GM12878 (cell line): Measurements from ENCODE around the gene SLIT1. TPM values are rescaled to one million over a fixed set of nuclear protein-coding genes. Genes with fewer than 3 reads are reported as not detected.

Source experiments
- ATAC-seq: fragments of 200-7000 bp; cut with Tn5 transposase; 3 replicates; pipeline ENCODE4 v1.9.1; 2020; ENCODE audit warnings: mild to moderate bottlenecking, moderate library complexity
- BruUV-seq: library from RNA; stranded (reverse); fragments of 400-500 nt; replicated peaks from 2 replicates; lab custom pipeline; 2021; lab: Mats Ljungman, UMichigan
- CTCF ChIA-PET: fragments of 300-600 bp; sonication (Branson Sonifier 250); formaldehyde crosslinking; extraction: SDS; loops from one replicate; lab custom pipeline; 2021; ENCODE audit warnings: inconsistent platforms; lab: Yijun Ruan, JAX
- POLR2A ChIA-PET: fragments of 350-600 bp; formaldehyde crosslinking; extraction: SDS; loops from one replicate; lab custom pipeline; 2021; ENCODE audit warnings: inconsistent platforms; lab: Charles Lee
- RAD21 ChIA-PET: fragments of 300-600 bp; sonication (Branson Sonifier 250); formaldehyde crosslinking; loops from one replicate; lab custom pipeline; 2023; ENCODE audit warnings: antibody characterized with exemption; ENCODE audit not compliant: unreplicated experiment; lab: Charles Lee
- SMC1A ChIA-PET: fragments of 300-600 bp; sonication (Branson Sonifier 250); formaldehyde crosslinking; loops from one replicate; lab custom pipeline; 2023; ENCODE audit not compliant: unreplicated experiment, uncharacterized antibody; lab: Charles Lee
- DNase-seq: peaks from one replicate; pipeline ENCODE4 v3.0.0-alpha.2; 2011; ENCODE audit warnings: low read depth, low spot score
- FAIRE-seq: peaks from 3 replicates; lab custom pipeline; 2011; peaks lifted over from hg19 to GRCh38; lab: Jason Lieb, UNC
- H2AFZ ChIP-seq: 2 replicates; pipeline ENCODE4 v1.6.0; 2011; ENCODE audit warnings: low read depth, low read length, control low read depth; ENCODE audit not compliant: control insufficient read depth
- H3K27ac ChIP-seq: 2 replicates; pipeline ENCODE4 v1.5.1; 2011; ENCODE audit warnings: control low read depth; ENCODE audit not compliant: control insufficient read depth, insufficient read depth
- H3K27me3 ChIP-seq, 2 experiments: replicated peaks in 1 of 2; 2 replicates each; pipeline versions ENCODE4 v1.6.0 to v1.6.1; 2011; ENCODE audit warnings: low read length in 1 of 2; ENCODE audit not compliant: control insufficient read depth in 2 of 2, insufficient read depth in 2 of 2
- H3K36me3 ChIP-seq, 2 experiments: 2 replicates each; pipeline ENCODE4 v1.5.1; 2011; ENCODE audit warnings: low read length in 1 of 2; ENCODE audit not compliant: control insufficient read depth in 2 of 2, insufficient read depth in 2 of 2
- H3K4me1 ChIP-seq: 2 replicates; pipeline ENCODE4 v1.6.1; 2011; ENCODE audit warnings: mild to moderate bottlenecking, low read length, moderate library complexity, mixed read lengths; ENCODE audit not compliant: control insufficient read depth, insufficient read depth
- H3K4me2 ChIP-seq: 2 replicates; pipeline ENCODE4 v1.6.0; 2011; ENCODE audit warnings: control low read depth; ENCODE audit not compliant: control insufficient read depth, insufficient read depth
- H3K4me3 ChIP-seq: fragments of 200-600 bp; sonication (generic); 2 replicates; pipeline ENCODE4 v1.5.1; 2016
- H3K79me2 ChIP-seq: 2 replicates; pipeline ENCODE4 v1.6.0; 2011; ENCODE audit warnings: low read length; ENCODE audit not compliant: control insufficient read depth, insufficient read depth
- H3K9ac ChIP-seq: 2 replicates; pipeline ENCODE4 v1.8.0; 2011; ENCODE audit warnings: low read length, control low read depth, mixed read lengths; ENCODE audit not compliant: control insufficient read depth, insufficient read depth
- H3K9me3 ChIP-seq: replicated peaks from 3 replicates; pipeline ENCODE4 v1.5.1; 2011; ENCODE audit warnings: mild to moderate bottlenecking, low read length; ENCODE audit not compliant: control insufficient read depth, insufficient read depth
- H4K20me1 ChIP-seq: 2 replicates; pipeline ENCODE4 v1.6.0; 2011; ENCODE audit not compliant: control insufficient read depth, insufficient read depth
- BCL11A ChIP-seq: IDR thresholded peaks from 2 replicates; pipeline ENCODE4 v1.6.1; 2011; ENCODE audit warnings: low read depth, low read length
- BHLHE40 ChIP-seq, 2 experiments: fragments of 450-650 bp in 1 of 2; IDR thresholded peaks; 2 replicates each; pipeline ENCODE4 v1.6.1; 2011 to 2017; ENCODE audit warnings: low read depth in 2 of 2, borderline replicate concordance in 1 of 2, improper control_type of control experiment in 1 of 2, low read length in 1 of 2, mild to moderate bottlenecking in 1 of 2
- CBFB ChIP-seq: IDR thresholded peaks from 2 replicates; pipeline ENCODE4 v1.6.1; 2016; ENCODE audit warnings: antibody characterized with exemption, low read depth
- CBX3 ChIP-seq: fragments of 200-600 bp; sonication (generic); IDR thresholded peaks from 2 replicates; pipeline ENCODE4 v1.6.1; 2016; ENCODE audit warnings: low read depth, borderline replicate concordance
- CEBPB ChIP-seq, 2 experiments: fragments of 150-350 bp in 1 of 2; IDR thresholded peaks; 2 replicates each; pipeline ENCODE4 v1.6.1; 2012 to 2014; ENCODE audit warnings: low read depth in 2 of 2, low read length in 2 of 2, borderline replicate concordance in 1 of 2, inconsistent platforms in 1 of 2
- FOXK2 ChIP-seq: fragments of 450-650 bp; IDR thresholded peaks from 2 replicates; pipeline ENCODE4 v1.6.1; 2017; ENCODE audit warnings: mild to moderate bottlenecking, moderate library complexity
- HDGF ChIP-seq: fragments of 450-650 bp; IDR thresholded peaks from 2 replicates; pipeline ENCODE4 v1.6.1; 2016; ENCODE audit warnings: antibody characterized with exemption
- RELA ChIP-seq: fragments of 450-650 bp; IDR thresholded peaks from 2 replicates; pipeline ENCODE4 v1.8.0; 2014; ENCODE audit warnings: borderline replicate concordance; ENCODE audit not compliant: partially characterized antibody
- SIX5 ChIP-seq: IDR thresholded peaks from 2 replicates; pipeline ENCODE4 v1.6.1; 2011; ENCODE audit warnings: mild to moderate bottlenecking, low read depth, low read length, moderate library complexity; ENCODE audit not compliant: severe bottlenecking
- SREBF1 ChIP-seq: IDR thresholded peaks from 2 replicates; pipeline ENCODE4 v1.6.1; 2012; ENCODE audit warnings: mild to moderate bottlenecking, low read length
- ZSCAN29 ChIP-seq: fragments of 450-650 bp; IDR thresholded peaks from 2 replicates; pipeline ENCODE4 v1.6.1; 2017; ENCODE audit warnings: mild to moderate bottlenecking, moderate library complexity
- WGBS: methylation state at CpG from one replicate; pipeline ENCODE4 v1.1.6; 2016; ENCODE audit warnings: low lambda C conversion rate; ENCODE audit not compliant: insufficient replicate concordance, insufficient coverage; ENCODE audit errors: missing lambda C conversion rate; 5-methylcytosine and 5-hydroxymethylcytosine counted together
- in situ Hi-C: fragments of 300-500 bp; cut with MboI; formaldehyde crosslinking; loops from 9 replicates; pipeline ENCODE4 v1.14.3; 2018; ENCODE audit warnings: mixed read lengths
- intact Hi-C: fragments of 100-400 bp; cut with micrococcal nuclease; formaldehyde crosslinking; loops from one replicate; pipeline ENCODE4 v1.14.2; 2022; ENCODE audit not compliant: unreplicated experiment
- polyA plus RNA-seq, 11 experiments: library from polyadenylated mRNA; depleted of rRNA in 4 of 11; unstranded in 6 of 11; stranded (reverse) in 5 of 11; fragments of >200 nt; fragmentation: Nextera tagmentation in 4 of 11; fragmentation: Illumina TruSeq in 1 of 11; extraction: Ambion mirVana in 4 of 11; extraction: Trizol in 1 of 11; gene quantifications; 1 replicate in 1 of 11; 2 replicates in 10 of 11; pipeline versions ENCODE4 v1.2.1 to v1.2.3, GENCODE V29; 2011 to 2016; ENCODE audit warnings: inconsistent platforms in 2 of 11, missing spikeins in 2 of 11, low read depth in 1 of 11
- total RNA-seq, 4 experiments: library from RNA; depleted of rRNA in 3 of 4; stranded (reverse); fragments of >200 nt in 3 of 4; fragmentation: Illumina TruSeq in 1 of 4; extraction: Trizol in 1 of 4; gene quantifications; 2 replicates each; pipeline versions ENCODE4 v1.2.1 to v1.2.3, GENCODE V29; 2013 to 2021
- TF ChIP-seq, protein P1 (sequence below): fragments of 450-650 bp; IDR thresholded peaks from 2 replicates; pipeline ENCODE4 v1.6.1; 2016; ENCODE audit warnings: mild to moderate bottlenecking, moderate library complexity, borderline replicate concordance
- TF ChIP-seq, protein P2 (sequence below): IDR thresholded peaks from 2 replicates; pipeline ENCODE4 v1.6.1; 2012; ENCODE audit warnings: mild to moderate bottlenecking, low read depth, low read length
- TF ChIP-seq, protein P3 (sequence below): IDR thresholded peaks from 2 replicates; pipeline ENCODE4 v1.6.1; 2012; ENCODE audit warnings: low read depth, low read length, improper control_type of control experiment

The SLIT1 gene
- total and polyA plus RNA-seq, 10 of the 15 experiments (the other 5 are each of a cell fraction or from before 2014, with no cell fraction given) = 0.04 to 0.19 (median 0.06) TPM; not detected in 4

DNA sequence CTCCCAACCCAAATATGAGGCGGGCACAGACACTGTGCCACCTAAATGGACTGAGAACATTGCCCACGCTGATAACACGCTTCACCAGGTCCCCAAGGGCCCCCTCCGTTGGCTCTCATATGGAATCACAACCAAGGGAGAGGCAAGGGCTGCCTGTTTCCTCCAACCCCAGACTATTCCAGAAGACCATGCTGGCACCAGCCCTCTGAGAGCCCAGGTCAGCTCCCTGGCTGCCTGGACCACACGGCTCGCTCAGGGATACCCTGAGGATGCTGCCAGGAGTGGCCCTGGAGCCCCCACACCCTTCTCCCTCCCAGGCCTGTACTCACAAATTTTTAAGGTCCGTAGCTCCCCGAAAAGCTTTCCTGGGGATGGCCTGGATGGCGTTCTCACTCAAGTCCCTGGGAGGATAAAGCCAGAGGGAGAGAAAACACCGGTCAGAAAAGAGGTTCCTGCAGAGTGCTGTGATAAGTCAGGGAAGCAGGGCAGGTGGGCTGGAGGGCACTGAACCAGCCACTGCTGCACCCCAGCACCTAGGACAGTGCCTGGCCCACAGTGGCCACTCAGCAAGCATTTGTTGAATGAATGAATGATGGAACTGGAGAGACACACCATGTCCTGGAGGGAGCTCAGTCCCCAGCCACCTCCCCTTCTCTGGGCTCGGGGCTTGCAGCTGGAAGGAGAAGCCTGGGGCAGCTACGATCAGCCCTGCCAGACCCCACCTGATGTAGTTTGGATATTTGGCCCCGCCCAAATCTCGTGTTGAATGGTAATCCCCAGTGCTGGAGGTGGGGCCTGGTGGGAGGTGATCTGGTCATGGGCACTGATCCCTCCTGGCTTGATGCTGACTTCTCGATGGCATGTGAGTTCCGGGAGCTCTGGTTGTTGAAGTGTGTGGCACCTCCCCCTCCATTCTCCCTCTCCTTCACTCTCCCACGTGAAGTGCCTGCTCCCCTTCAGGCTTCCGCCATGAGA is 119.8 kb downstream of the SLIT1 start:
- Histone ChIP-seq H3K9me3 (no peaks in the 10 kb centered on the region; the same call in 2 of the 3 replicates), H3K79me2 (no peaks in the 10 kb centered on the region), H3K27ac (no peak overlapping the region), H3K4me1 (no peaks in the 10 kb centered on the region), H3K36me3 (no peaks in the 10 kb centered on the region), H3K27me3 (peaks cover 0 to 2% of the 10 kb centered on the region in 2 experiments; a peak in 2 of 4 replicates), H3K4me3 (no peak overlapping the region), H3K9ac (no peak overlapping the region), H4K20me1 (no peaks in the 10 kb centered on the region), H3K4me2 (no peak overlapping the region), H2AFZ (no peak overlapping the region)
- ATAC-seq = peak; percentile 44; the same call in 1 of the 3 replicates
- ChIA-PET SMC1A (no interaction called here), POLR2A (no interaction called here), RAD21 (interaction anchor here (1.0 kb wide), 1 partner anchor 16 kb away, joined by 3 read pairs; no protein-coding TSS in a partner anchor), CTCF (interaction anchor here (0.6 to 19.9 kb wide), 2 partner anchors 124 to 138 kb away, joined by 3 to 651 read pairs; no protein-coding TSS in a partner anchor)
- intact Hi-C loops (no loop called here), in situ Hi-C loops (no loop called here)
- no peak for DNase-seq
- WGBS = 24% methylated on average over 18 of the region's 18 CpGs
- no peak for FAIRE-seq
- BruUV-seq = no TSS peak
- TF ChIP-seq, protein P1, sequence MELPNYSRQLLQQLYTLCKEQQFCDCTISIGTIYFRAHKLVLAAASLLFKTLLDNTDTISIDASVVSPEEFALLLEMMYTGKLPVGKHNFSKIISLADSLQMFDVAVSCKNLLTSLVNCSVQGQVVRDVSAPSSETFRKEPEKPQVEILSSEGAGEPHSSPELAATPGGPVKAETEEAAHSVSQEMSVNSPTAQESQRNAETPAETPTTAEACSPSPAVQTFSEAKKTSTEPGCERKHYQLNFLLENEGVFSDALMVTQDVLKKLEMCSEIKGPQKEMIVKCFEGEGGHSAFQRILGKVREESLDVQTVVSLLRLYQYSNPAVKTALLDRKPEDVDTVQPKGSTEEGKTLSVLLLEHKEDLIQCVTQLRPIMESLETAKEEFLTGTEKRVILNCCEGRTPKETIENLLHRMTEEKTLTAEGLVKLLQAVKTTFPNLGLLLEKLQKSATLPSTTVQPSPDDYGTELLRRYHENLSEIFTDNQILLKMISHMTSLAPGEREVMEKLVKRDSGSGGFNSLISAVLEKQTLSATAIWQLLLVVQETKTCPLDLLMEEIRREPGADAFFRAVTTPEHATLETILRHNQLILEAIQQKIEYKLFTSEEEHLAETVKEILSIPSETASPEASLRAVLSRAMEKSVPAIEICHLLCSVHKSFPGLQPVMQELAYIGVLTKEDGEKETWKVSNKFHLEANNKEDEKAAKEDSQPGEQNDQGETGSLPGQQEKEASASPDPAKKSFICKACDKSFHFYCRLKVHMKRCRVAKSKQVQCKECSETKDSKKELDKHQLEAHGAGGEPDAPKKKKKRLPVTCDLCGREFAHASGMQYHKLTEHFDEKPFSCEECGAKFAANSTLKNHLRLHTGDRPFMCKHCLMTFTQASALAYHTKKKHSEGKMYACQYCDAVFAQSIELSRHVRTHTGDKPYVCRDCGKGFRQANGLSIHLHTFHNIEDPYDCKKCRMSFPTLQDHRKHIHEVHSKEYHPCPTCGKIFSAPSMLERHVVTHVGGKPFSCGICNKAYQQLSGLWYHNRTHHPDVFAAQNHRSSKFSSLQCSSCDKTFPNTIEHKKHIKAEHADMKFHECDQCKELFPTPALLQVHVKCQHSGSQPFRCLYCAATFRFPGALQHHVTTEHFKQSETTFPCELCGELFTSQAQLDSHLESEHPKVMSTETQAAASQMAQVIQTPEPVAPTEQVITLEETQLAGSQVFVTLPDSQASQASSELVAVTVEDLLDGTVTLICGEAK = no peak
- TF ChIP-seq, protein P2, sequence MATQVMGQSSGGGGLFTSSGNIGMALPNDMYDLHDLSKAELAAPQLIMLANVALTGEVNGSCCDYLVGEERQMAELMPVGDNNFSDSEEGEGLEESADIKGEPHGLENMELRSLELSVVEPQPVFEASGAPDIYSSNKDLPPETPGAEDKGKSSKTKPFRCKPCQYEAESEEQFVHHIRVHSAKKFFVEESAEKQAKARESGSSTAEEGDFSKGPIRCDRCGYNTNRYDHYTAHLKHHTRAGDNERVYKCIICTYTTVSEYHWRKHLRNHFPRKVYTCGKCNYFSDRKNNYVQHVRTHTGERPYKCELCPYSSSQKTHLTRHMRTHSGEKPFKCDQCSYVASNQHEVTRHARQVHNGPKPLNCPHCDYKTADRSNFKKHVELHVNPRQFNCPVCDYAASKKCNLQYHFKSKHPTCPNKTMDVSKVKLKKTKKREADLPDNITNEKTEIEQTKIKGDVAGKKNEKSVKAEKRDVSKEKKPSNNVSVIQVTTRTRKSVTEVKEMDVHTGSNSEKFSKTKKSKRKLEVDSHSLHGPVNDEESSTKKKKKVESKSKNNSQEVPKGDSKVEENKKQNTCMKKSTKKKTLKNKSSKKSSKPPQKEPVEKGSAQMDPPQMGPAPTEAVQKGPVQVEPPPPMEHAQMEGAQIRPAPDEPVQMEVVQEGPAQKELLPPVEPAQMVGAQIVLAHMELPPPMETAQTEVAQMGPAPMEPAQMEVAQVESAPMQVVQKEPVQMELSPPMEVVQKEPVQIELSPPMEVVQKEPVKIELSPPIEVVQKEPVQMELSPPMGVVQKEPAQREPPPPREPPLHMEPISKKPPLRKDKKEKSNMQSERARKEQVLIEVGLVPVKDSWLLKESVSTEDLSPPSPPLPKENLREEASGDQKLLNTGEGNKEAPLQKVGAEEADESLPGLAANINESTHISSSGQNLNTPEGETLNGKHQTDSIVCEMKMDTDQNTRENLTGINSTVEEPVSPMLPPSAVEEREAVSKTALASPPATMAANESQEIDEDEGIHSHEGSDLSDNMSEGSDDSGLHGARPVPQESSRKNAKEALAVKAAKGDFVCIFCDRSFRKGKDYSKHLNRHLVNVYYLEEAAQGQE = no peak
- TF ChIP-seq RELA = no peak
- no peak for TF ChIP-seq CBFB
- TF ChIP-seq, protein P3, sequence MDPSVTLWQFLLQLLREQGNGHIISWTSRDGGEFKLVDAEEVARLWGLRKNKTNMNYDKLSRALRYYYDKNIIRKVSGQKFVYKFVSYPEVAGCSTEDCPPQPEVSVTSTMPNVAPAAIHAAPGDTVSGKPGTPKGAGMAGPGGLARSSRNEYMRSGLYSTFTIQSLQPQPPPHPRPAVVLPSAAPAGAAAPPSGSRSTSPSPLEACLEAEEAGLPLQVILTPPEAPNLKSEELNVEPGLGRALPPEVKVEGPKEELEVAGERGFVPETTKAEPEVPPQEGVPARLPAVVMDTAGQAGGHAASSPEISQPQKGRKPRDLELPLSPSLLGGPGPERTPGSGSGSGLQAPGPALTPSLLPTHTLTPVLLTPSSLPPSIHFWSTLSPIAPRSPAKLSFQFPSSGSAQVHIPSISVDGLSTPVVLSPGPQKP = no peak
- TF ChIP-seq SIX5 = no peak
- TF ChIP-seq BHLHE40 (IDR thresholded peaks at IDR 0.05; ENCODE audit: borderline replicate concordance in 1 of 2, low read depth in 2 of 2, low read length in 1 of 2) = no peak
- TF ChIP-seq ZSCAN29 = no peak
- TF ChIP-seq SREBF1 = no peak
- no peak for TF ChIP-seq HDGF
- TF ChIP-seq FOXK2 = no peak
- TF ChIP-seq CEBPB (IDR thresholded peaks at IDR 0.05; ENCODE audit: borderline replicate concordance in 1 of 2, low read depth in 2 of 2, low read length in 2 of 2) = no peak
- TF ChIP-seq BCL11A = no peak
- no peak for TF ChIP-seq CBX3
